Measurements from ENCODE around the gene SAMD5. TPM values are rescaled to one million over a fixed set of nuclear protein-coding genes. Genes with fewer than 3 reads are reported as not detected.

Gene SAMD5
- total RNA-seq, 1 experiment from 2014 or later = 4.0 TPM

GRCh38 chr6:147479857-147480256 is 28.6 kb upstream of the SAMD5 start (continued):
- TF ChIP-seq JUND (IDR thresholded peaks at IDR 0.05) (no peak), YY1 (IDR thresholded peaks at IDR 0.05; ENCODE audit: extremely low read depth, insufficient replicate concordance, low read depth, low read length) (no peak), EGR1 (IDR thresholded peaks at IDR 0.05; ENCODE audit: low read depth) (no peak), SP1 (IDR thresholded peaks at IDR 0.05; ENCODE audit: low read depth) (no peak), CEBPB (IDR thresholded peaks at IDR 0.05; ENCODE audit: low read depth) (no peak), SIN3A (IDR thresholded peaks at IDR 0.05; ENCODE audit: low read depth) (no peak), POLR2A (IDR thresholded peaks at IDR 0.05; ENCODE audit: borderline replicate concordance, extremely low read depth, insufficient read depth, insufficient read length) (no peak), ZBTB33 (IDR thresholded peaks at IDR 0.05; ENCODE audit: extremely low read depth, insufficient replicate concordance, low read length) (no peak), POLR2AphosphoS5 (IDR thresholded peaks at IDR 0.05; ENCODE audit: low read depth, low read length) (no peak), EZH2phosphoT487 (IDR thresholded peaks at IDR 0.05; ENCODE audit: borderline replicate concordance) (no peak)
- TF ChIP-seq, protein P1, sequence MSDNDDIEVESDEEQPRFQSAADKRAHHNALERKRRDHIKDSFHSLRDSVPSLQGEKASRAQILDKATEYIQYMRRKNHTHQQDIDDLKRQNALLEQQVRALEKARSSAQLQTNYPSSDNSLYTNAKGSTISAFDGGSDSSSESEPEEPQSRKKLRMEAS (IDR thresholded peaks at IDR 0.05) = no peak
- TF ChIP-seq, protein P2, sequence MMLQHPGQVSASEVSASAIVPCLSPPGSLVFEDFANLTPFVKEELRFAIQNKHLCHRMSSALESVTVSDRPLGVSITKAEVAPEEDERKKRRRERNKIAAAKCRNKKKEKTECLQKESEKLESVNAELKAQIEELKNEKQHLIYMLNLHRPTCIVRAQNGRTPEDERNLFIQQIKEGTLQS (IDR thresholded peaks at IDR 0.05) = no peak

- Histone ChIP-seq H2AFZ (ENCODE audit: low read depth, low read length, poor library complexity, severe bottlenecking) (no peak overlapping the region), H3K36me3 (ENCODE audit: control insufficient read depth in 1 of 2, insufficient read depth in 2 of 2, low read length in 2 of 2) (no peaks in the 10 kb centered on the region), H3K27ac (ENCODE audit: low read depth, low read length) (no peak overlapping the region), H3K9me2 (ENCODE audit: insufficient read depth) (no peaks in the 10 kb centered on the region), H3K4me2 (ENCODE audit: low read length) (no peak overlapping the region), H3K9me3 (ENCODE audit: control insufficient read depth in 1 of 2, insufficient read depth in 1 of 2, low read depth in 1 of 2, low read length in 2 of 2) (no peaks in the 10 kb centered on the region), H3K79me2 (ENCODE audit: insufficient read depth, low read length) (no peaks in the 10 kb centered on the region), H3K27me3 (ENCODE audit: insufficient read depth, low read length) (no peaks in the 10 kb centered on the region), H3K4me3 (replicated peaks in 1 of 2; ENCODE audit: low read depth in 1 of 2, low read length in 2 of 2) (no peak overlapping the region), H3K4me1 (ENCODE audit: control insufficient read depth in 1 of 2, insufficient read depth in 2 of 2, low read length in 2 of 2) (no peaks in the 10 kb centered on the region), H4K20me1 (ENCODE audit: insufficient read depth) (no peaks in the 10 kb centered on the region), H3K9ac (ENCODE audit: low read length) (no peak overlapping the region)
- BruUV-seq (replicated peaks) = no TSS peak
- ChIA-PET POLR2A (no interaction called here), CTCF (no interaction called here), RAD21 (ENCODE audit: low non-redundant PET in 1 of 2, low total read pairs in 2 of 2, uncharacterized antibody in 2 of 2, unreplicated experiment in 2 of 2) (no interaction called here)
- ATAC-seq = no peak
- no peak for DNase-seq (ENCODE audit: low read depth, low spot score)
- intact Hi-C loops (cut with micrococcal nuclease) = no loop called here
- no peak for TF ChIP-seq JUND (IDR thresholded peaks at IDR 0.05)
- TF ChIP-seq EZH2phosphoT487 (IDR thresholded peaks at IDR 0.05; ENCODE audit: borderline replicate concordance) = no peak
- no peak for TF ChIP-seq ZNF274 (IDR thresholded peaks at IDR 0.05; ENCODE audit: low read depth, low read length)
- no peak for TF ChIP-seq EGR1 (IDR thresholded peaks at IDR 0.05; ENCODE audit: low read depth)
- TF ChIP-seq TCF7L2 (IDR thresholded peaks at IDR 0.05; ENCODE audit: borderline replicate concordance, extremely low read depth, insufficient read depth, insufficient read length) = no peak
- no peak for TF ChIP-seq YY1 (IDR thresholded peaks at IDR 0.05; ENCODE audit: extremely low read depth, insufficient replicate concordance, low read depth, low read length)
- no peak for TF ChIP-seq FOSL1 (IDR thresholded peaks at IDR 0.05; ENCODE audit: low read depth)
- no peak for TF ChIP-seq SRF (IDR thresholded peaks at IDR 0.05; ENCODE audit: low read depth)
- no peak for TF ChIP-seq ELF1 (IDR thresholded peaks at IDR 0.05; ENCODE audit: borderline replicate concordance, low read depth)
- TF ChIP-seq, protein P3, sequence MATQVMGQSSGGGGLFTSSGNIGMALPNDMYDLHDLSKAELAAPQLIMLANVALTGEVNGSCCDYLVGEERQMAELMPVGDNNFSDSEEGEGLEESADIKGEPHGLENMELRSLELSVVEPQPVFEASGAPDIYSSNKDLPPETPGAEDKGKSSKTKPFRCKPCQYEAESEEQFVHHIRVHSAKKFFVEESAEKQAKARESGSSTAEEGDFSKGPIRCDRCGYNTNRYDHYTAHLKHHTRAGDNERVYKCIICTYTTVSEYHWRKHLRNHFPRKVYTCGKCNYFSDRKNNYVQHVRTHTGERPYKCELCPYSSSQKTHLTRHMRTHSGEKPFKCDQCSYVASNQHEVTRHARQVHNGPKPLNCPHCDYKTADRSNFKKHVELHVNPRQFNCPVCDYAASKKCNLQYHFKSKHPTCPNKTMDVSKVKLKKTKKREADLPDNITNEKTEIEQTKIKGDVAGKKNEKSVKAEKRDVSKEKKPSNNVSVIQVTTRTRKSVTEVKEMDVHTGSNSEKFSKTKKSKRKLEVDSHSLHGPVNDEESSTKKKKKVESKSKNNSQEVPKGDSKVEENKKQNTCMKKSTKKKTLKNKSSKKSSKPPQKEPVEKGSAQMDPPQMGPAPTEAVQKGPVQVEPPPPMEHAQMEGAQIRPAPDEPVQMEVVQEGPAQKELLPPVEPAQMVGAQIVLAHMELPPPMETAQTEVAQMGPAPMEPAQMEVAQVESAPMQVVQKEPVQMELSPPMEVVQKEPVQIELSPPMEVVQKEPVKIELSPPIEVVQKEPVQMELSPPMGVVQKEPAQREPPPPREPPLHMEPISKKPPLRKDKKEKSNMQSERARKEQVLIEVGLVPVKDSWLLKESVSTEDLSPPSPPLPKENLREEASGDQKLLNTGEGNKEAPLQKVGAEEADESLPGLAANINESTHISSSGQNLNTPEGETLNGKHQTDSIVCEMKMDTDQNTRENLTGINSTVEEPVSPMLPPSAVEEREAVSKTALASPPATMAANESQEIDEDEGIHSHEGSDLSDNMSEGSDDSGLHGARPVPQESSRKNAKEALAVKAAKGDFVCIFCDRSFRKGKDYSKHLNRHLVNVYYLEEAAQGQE (IDR thresholded peaks at IDR 0.05; ENCODE audit: low read depth) = no peak
- TF ChIP-seq POLR2AphosphoS5 (IDR thresholded peaks at IDR 0.05; ENCODE audit: low read depth, low read length) = no peak
- TF ChIP-seq SIN3A (IDR thresholded peaks at IDR 0.05; ENCODE audit: low read depth) = no peak
These were observed 21.8 kb upstream of the SAMD5 start for GRCh38 chr6:147486683-147487082.
